K562 (cell line): Measurements from ENCODE around the gene SMG7. TPM values are rescaled to one million over a fixed set of nuclear protein-coding genes. Genes with fewer than 3 reads are reported as not detected.

Experiments used
- ATAC-seq: fragments of 200-7000 bp; cut with Tn5 transposase; 3 replicates; pipeline ENCODE4 v1.9.1; 2020; ENCODE audit warnings: moderate library complexity
- BruUV-seq: library from RNA; stranded (reverse); fragments of 400-500 nt; replicated peaks from 2 replicates; lab custom pipeline; 2021; lab: Mats Ljungman, UMichigan
- CTCF ChIA-PET: fragments of 300-600 bp; formaldehyde crosslinking; extraction: SDS; loops from one replicate; lab custom pipeline; 2021; ENCODE audit warnings: low intra/inter-chr PET ratio; lab: Yijun Ruan, JAX
- POLR2A ChIA-PET: fragments of 300-600, 350-650 bp; sonication (Branson Sonifier 250); formaldehyde crosslinking; extraction: SDS; loops from one replicate; lab custom pipeline; 2021; ENCODE audit warnings: antibody characterized with exemption, inconsistent platforms; lab: Yijun Ruan, JAX
- DNase-seq, 4 experiments: peaks; one replicate each; pipeline versions ENCODE4 v3.0.0 to v3.0.0-alpha.2; 2011 to 2018; ENCODE audit warnings: low spot score in 3 of 4, mixed read lengths in 3 of 4; ENCODE audit errors: extremely low read depth in 1 of 4
- FAIRE-seq: peaks from 2 replicates; lab custom pipeline; 2011; peaks lifted over from hg19 to GRCh38; lab: Jason Lieb, UNC
- H2AFZ ChIP-seq: 2 replicates; pipeline ENCODE4 v1.6.0; 2011; ENCODE audit warnings: low read depth, low read length, control low read depth, inconsistent platforms
- H3K27ac ChIP-seq: fragments of 200-600 bp; 3 replicates; pipeline ENCODE4 v1.8.0; 2011; ENCODE audit warnings: low read depth, mild to moderate bottlenecking, control low read depth, inconsistent platforms, low read length, moderate library complexity, mixed read lengths; ENCODE audit errors: extremely low read depth
- H3K27me3 ChIP-seq, 2 experiments: fragments of 300-600 bp in 1 of 2; 2 replicates in 1 of 2; 3 replicates in 1 of 2; pipeline versions ENCODE4 v1.6.0 to v1.8.0; 2011; ENCODE audit warnings: inconsistent platforms in 2 of 2, low read length in 2 of 2, mild to moderate bottlenecking in 1 of 2, mixed read lengths in 1 of 2, moderate library complexity in 1 of 2; ENCODE audit not compliant: control insufficient read depth in 2 of 2, insufficient read depth in 2 of 2
- H3K36me3 ChIP-seq: fragments of 300-600 bp; 3 replicates; pipeline ENCODE4 v1.8.0; 2011; ENCODE audit warnings: mild to moderate bottlenecking, low read length, inconsistent platforms; ENCODE audit not compliant: control insufficient read depth, insufficient read depth
- H3K4me1 ChIP-seq, 2 experiments: fragments of 200-600 bp in 1 of 2; replicated peaks in 1 of 2; 2 replicates in 1 of 2; 3 replicates in 1 of 2; pipeline versions ENCODE4 v1.5.1 to v1.8.0; 2011; ENCODE audit warnings: inconsistent platforms in 2 of 2, low read length in 2 of 2, mild to moderate bottlenecking in 1 of 2, mixed read lengths in 1 of 2, moderate library complexity in 1 of 2; ENCODE audit not compliant: control insufficient read depth in 2 of 2, insufficient read depth in 2 of 2
- H3K4me2 ChIP-seq: 2 replicates; pipeline ENCODE4 v1.6.1; 2011; ENCODE audit warnings: low read length, control low read depth, inconsistent platforms, mixed read lengths; ENCODE audit not compliant: insufficient read depth
- H3K4me3 ChIP-seq: fragments of 200-600 bp; sonication (generic), shearing (Covaris generic); 2 replicates; pipeline ENCODE4 v1.5.1; 2016; ENCODE audit warnings: control low read depth, inconsistent platforms
- H3K79me2 ChIP-seq: fragments of 200-600 bp; 3 replicates; pipeline ENCODE4 v1.8.0; 2011; ENCODE audit warnings: low read length, inconsistent platforms; ENCODE audit not compliant: control insufficient read depth, insufficient read depth
- H3K9ac ChIP-seq, 2 experiments: 2 replicates each; pipeline versions ENCODE4 v1.6.0 to v1.6.1; 2011; ENCODE audit warnings: low read depth in 2 of 2, low read length in 2 of 2, control low read depth in 1 of 2, inconsistent platforms in 1 of 2, mild to moderate bottlenecking in 1 of 2, mixed read lengths in 1 of 2; ENCODE audit not compliant: insufficient read depth in 1 of 2
- H3K9me1 ChIP-seq: one replicate; pipeline ENCODE4 v1.6.0; 2011; ENCODE audit warnings: inconsistent platforms, mild to moderate bottlenecking, low read length, moderate library complexity; ENCODE audit not compliant: control insufficient read depth, insufficient read depth
- H3K9me3 ChIP-seq: replicated peaks from 2 replicates; pipeline ENCODE4 v1.5.1; 2011; ENCODE audit warnings: low read depth, low read length, inconsistent platforms; ENCODE audit not compliant: control insufficient read depth, insufficient read depth
- H4K20me1 ChIP-seq: replicated peaks from 2 replicates; pipeline ENCODE4 v1.6.1; 2011; ENCODE audit warnings: low read length, inconsistent platforms, mixed read lengths; ENCODE audit not compliant: control insufficient read depth, insufficient read depth
- CHD2 ChIP-seq: IDR thresholded peaks from 2 replicates; pipeline ENCODE4 v1.6.1; 2011; ENCODE audit warnings: low read depth, low read length
- EP400 ChIP-seq: fragments of 450-650 bp; IDR thresholded peaks from 2 replicates; pipeline ENCODE4 v1.6.1; 2017; ENCODE audit warnings: antibody characterized with exemption, mild to moderate bottlenecking, moderate library complexity
- HOXB6 ChIP-seq: fragments of 250-450 bp; sonication (Bioruptor Pico); IDR thresholded peaks from 2 replicates; pipeline ENCODE4 v1.5.1; 2022; ENCODE audit warnings: mild to moderate bottlenecking, borderline replicate concordance
- L3MBTL2 ChIP-seq: fragments of 450-650 bp; IDR thresholded peaks from 2 replicates; pipeline ENCODE4 v1.6.1; 2016; ENCODE audit warnings: mild to moderate bottlenecking, moderate library complexity
- MGA ChIP-seq: fragments of 450-650 bp; IDR thresholded peaks from 2 replicates; pipeline ENCODE4 v1.6.1; 2016; ENCODE audit warnings: mild to moderate bottlenecking, moderate library complexity
- NRF1 ChIP-seq, 2 experiments: fragments of 450-650 bp; IDR thresholded peaks in 1 of 2; conservative IDR thresholded peaks in 1 of 2; 2 replicates each; pipeline ENCODE4 v1.6.1; 2014; ENCODE audit warnings: mild to moderate bottlenecking in 2 of 2
- RBM34 ChIP-seq: fragments of 200-400 bp; formaldehyde crosslinking; IDR thresholded peaks from 2 replicates; pipeline ENCODE4 v1.6.1; 2018; ENCODE audit warnings: low read length, borderline replicate concordance; ENCODE audit not compliant: insufficient read depth
- ZNF311 ChIP-seq: fragments of 250-450 bp; sonication (Bioruptor Pico); IDR thresholded peaks from 2 replicates; pipeline ENCODE4 v1.4.0; 2020; ENCODE audit warnings: mild to moderate bottlenecking, moderate library complexity
- WGBS: fragments of 100-300 bp; shearing (Covaris generic); methylation state at CpG from one replicate; pipeline ENCODE4 v1.1.6; 2016; ENCODE audit warnings: low coverage, mixed read lengths; ENCODE audit not compliant: insufficient coverage; ENCODE audit errors: missing lambda C conversion rate; 5-methylcytosine and 5-hydroxymethylcytosine counted together
- in situ Hi-C: fragments of 300-500 bp; cut with MboI; formaldehyde crosslinking; loops from 4 replicates; pipeline ENCODE4 v1.15.0; 2018; ENCODE audit warnings: inconsistent platforms, mixed read lengths
- intact Hi-C: fragments of 100-400 bp; cut with micrococcal nuclease; formaldehyde crosslinking; loops from 2 replicates; pipeline ENCODE4 v1.14.2; 2022
- polyA plus RNA-seq, 8 experiments: library from polyadenylated mRNA; depleted of rRNA in 4 of 8; stranded (reverse) in 5 of 8; unstranded in 3 of 8; fragments of >200 nt; fragmentation: Nextera tagmentation in 2 of 8; fragmentation: Illumina TruSeq in 1 of 8; extraction: Ambion mirVana in 2 of 8; extraction: Trizol in 1 of 8; gene quantifications; 2 replicates each; pipeline versions ENCODE4 v1.2.1 to v1.2.3, GENCODE V29; 2011 to 2014; ENCODE audit warnings: inconsistent platforms in 1 of 8, missing spikeins in 1 of 8
- total RNA-seq, 7 experiments: library from RNA; depleted of rRNA in 6 of 7; stranded (reverse); fragments of >200 nt in 6 of 7; fragmentation: Illumina TruSeq in 2 of 7; extraction: Trizol in 2 of 7; gene quantifications; 2 replicates each; pipeline versions ENCODE4 v1.2.1 to v1.2.3, GENCODE V29; 2011 to 2021; ENCODE audit warnings: low replicate concordance in 1 of 7

The SMG7 gene
- total and polyA plus RNA-seq, 9 of the 15 experiments (the other 6 are each of a cell fraction or from before 2014, with no cell fraction given): 12.4 to 74.6 (median 29.0) TPM

DNA sequence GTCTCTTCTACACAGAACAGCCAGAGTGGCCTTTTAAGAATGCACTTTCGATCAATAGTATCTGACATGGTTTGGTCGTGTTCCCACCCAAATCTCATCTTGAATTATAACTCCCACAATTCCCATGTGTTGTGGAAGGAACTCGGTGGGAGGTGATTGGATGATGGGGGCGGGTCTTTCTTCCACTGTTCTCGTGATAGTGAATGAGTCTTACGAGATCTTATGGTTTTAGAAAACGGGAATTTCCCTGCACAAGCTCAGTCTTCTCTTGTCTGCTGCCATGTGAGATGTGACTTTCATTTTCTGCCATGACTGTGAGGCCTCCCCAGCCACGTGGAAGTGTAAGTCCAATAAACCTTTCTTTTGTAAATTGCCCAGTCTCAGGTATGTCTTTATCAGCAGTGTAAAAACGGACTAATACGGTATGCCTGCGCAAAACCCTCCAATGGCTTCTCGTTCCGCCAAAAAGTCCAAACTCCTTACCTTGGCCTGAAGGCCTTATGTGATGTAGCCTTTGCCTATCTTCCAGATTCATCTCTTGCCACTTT is 23.0 kb upstream of the SMG7 start:
- no peak overlapping the region for H3K4me3 ChIP-seq
- peak; percentile 52 for ATAC-seq
- H3K9me1 ChIP-seq: no peaks in the 10 kb centered on the region
- H3K27ac ChIP-seq: no peak overlapping the region
- no peaks in the 10 kb centered on the region for H3K36me3 ChIP-seq
- no peak for TF ChIP-seq ZNF311 (CRISPR knock-in tag)
- TF ChIP-seq L3MBTL2: peak; percentile 75; the same call in 1 of the 2 replicates
- TF ChIP-seq RBM34: no peak
- 0 out of 4 replicates have a peak, but pooled peaks of 1 of the 2 experiments have one; percentile 15 for TF ChIP-seq NRF1 (conservative IDR thresholded peaks at IDR 0.05 in 1 of 2, IDR thresholded peaks at IDR 0.05 in 1 of 2)
- peak; percentile 52; the same call in 1 of the 2 replicates for TF ChIP-seq CHD2
- TF ChIP-seq EP400: 0 out of 2 replicates have a peak, but pooled peaks have one; percentile 24
- no peak for TF ChIP-seq HOXB6 (CRISPR knock-in tag)
- peak; percentile 73 for TF ChIP-seq MGA
- no peak overlapping the region for H3K9ac ChIP-seq
- peak overlapping the region; percentile 75 for H2AFZ ChIP-seq
- ChIA-PET POLR2A (interaction anchor here (1.0 kb wide), 1 partner anchor 188 kb away, joined by 4 read pairs; no protein-coding TSS in a partner anchor), CTCF (no interaction called here)
- H3K9me3 ChIP-seq: no peaks in the 10 kb centered on the region
- H3K27me3 ChIP-seq: peaks cover 0 to under 1% of the 10 kb centered on the region in 2 experiments; a peak in 1 of 5 replicates
- no TSS peak for BruUV-seq
- no peak for FAIRE-seq
- H3K4me1 ChIP-seq: no peaks in the 10 kb centered on the region
- in situ Hi-C loops (no loop called here), intact Hi-C loops (no loop called here)
- H3K79me2 ChIP-seq: no peaks in the 10 kb centered on the region
- no peaks in the 10 kb centered on the region for H4K20me1 ChIP-seq
- peak overlapping the region; percentile 36 for H3K4me2 ChIP-seq
- DNase-seq: no peak
- 31% methylated on average over 13 of the region's 13 CpGs for WGBS
